Measurements from ENCODE around the gene TXNRD2.

The TXNRD2 gene

DNA sequence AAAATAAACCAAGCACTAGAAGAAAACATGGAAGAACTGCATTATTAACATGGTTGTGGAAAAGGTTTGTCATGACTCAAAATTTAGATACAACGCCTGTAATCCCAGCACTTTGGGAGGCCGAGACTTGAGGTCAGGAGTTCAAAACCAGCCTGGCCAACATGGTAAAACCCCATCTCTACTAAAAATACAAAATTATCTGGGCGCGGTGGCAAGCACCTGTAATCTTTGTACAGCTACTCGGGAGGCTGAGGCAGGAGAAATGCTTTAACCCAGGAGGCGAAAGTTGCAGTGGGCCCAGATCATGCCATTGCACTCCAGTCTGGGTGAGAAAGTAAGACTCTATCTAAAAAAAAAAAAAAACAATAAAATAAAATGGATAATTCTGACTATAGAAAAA is 110.6 kb downstream of the TXNRD2 start:
- H2AFZ ChIP-seq (ENCODE audit: low read depth, low read length) = no peak overlapping the region
- H4K20me1 ChIP-seq (ENCODE audit: insufficient read depth, low read length) = peaks cover 6% of the 10 kb centered on the region; the same call in 1 of the 2 replicates
- DNase-seq = no peak
- no peak for ATAC-seq (ENCODE audit: insufficient read depth, low read depth)
- no peaks in the 10 kb centered on the region for H3K9me3 ChIP-seq (ENCODE audit: insufficient read depth, low read length, severe bottlenecking)
- H3K9ac ChIP-seq (ENCODE audit: low read depth, low read length) = no peak overlapping the region
- no peak overlapping the region for H3K4me2 ChIP-seq (ENCODE audit: insufficient read depth, low read length)
- H3K4me1 ChIP-seq (ENCODE audit: insufficient read depth, low read length) = peaks cover 21% of the 10 kb centered on the region
- no peak overlapping the region for H3K4me3 ChIP-seq (ENCODE audit: low read depth in 1 of 2, low read length in 2 of 2)
- peaks cover 67% of the 10 kb centered on the region for H3K79me2 ChIP-seq (ENCODE audit: insufficient read depth, low read length)
- no peaks in the 10 kb centered on the region for H3K27me3 ChIP-seq (ENCODE audit: insufficient read depth, low read length, poor library complexity)
- H3K36me3 ChIP-seq (ENCODE audit: insufficient read depth, low read length) = no peaks in the 10 kb centered on the region
- H3K27ac ChIP-seq (ENCODE audit: low read length) = no peak overlapping the region
- TF ChIP-seq EZH2 (IDR thresholded peaks at IDR 0.05; ENCODE audit: borderline replicate concordance, low read depth, low read length, severe bottlenecking) = no peak
- TF ChIP-seq, protein P1, sequence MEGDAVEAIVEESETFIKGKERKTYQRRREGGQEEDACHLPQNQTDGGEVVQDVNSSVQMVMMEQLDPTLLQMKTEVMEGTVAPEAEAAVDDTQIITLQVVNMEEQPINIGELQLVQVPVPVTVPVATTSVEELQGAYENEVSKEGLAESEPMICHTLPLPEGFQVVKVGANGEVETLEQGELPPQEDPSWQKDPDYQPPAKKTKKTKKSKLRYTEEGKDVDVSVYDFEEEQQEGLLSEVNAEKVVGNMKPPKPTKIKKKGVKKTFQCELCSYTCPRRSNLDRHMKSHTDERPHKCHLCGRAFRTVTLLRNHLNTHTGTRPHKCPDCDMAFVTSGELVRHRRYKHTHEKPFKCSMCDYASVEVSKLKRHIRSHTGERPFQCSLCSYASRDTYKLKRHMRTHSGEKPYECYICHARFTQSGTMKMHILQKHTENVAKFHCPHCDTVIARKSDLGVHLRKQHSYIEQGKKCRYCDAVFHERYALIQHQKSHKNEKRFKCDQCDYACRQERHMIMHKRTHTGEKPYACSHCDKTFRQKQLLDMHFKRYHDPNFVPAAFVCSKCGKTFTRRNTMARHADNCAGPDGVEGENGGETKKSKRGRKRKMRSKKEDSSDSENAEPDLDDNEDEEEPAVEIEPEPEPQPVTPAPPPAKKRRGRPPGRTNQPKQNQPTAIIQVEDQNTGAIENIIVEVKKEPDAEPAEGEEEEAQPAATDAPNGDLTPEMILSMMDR (IDR thresholded peaks at IDR 0.05; ENCODE audit: borderline replicate concordance, extremely low read depth, low read length, poor library complexity, severe bottlenecking) = no peak

DNA sequence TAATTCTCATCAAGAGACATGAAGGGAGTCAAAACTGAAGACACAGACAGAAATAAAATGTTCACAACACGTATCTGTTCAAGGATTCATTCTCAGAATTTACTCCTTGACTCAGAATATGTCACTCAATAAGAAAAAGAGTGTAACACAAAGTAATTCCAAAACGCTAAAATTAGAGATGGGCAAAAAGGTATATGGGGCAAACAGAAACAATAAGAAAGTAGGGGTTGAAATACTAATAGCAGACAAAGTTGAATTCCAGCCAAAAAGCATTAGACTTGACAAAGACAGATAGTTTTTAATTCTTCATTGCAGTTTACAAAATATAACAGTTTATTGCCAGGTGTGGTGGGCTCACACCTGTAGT is 113.6 kb downstream of the TXNRD2 start:
- peaks cover 13% of the 10 kb centered on the region for H3K4me1 ChIP-seq (ENCODE audit: insufficient read depth, low read length)
- no peak overlapping the region for H2AFZ ChIP-seq (ENCODE audit: low read depth, low read length)
- DNase-seq (no peak), ATAC-seq (ENCODE audit: insufficient read depth, low read depth) (no peak)
- no peaks in the 10 kb centered on the region for H3K27me3 ChIP-seq (ENCODE audit: insufficient read depth, low read length, poor library complexity)
- no peak overlapping the region for H3K4me3 ChIP-seq (ENCODE audit: low read depth in 1 of 2, low read length in 2 of 2)
- no peaks in the 10 kb centered on the region for H3K36me3 ChIP-seq (ENCODE audit: insufficient read depth, low read length)
- H3K9ac ChIP-seq (ENCODE audit: low read depth, low read length) = no peak overlapping the region
- H3K9me3 ChIP-seq (ENCODE audit: insufficient read depth, low read length, severe bottlenecking) = no peaks in the 10 kb centered on the region
- no peak overlapping the region for H3K27ac ChIP-seq (ENCODE audit: low read length)
- H3K4me2 ChIP-seq (ENCODE audit: insufficient read depth, low read length) = no peak overlapping the region
- peaks cover 72% of the 10 kb centered on the region for H3K79me2 ChIP-seq (ENCODE audit: insufficient read depth, low read length)
- TF ChIP-seq, protein P1 (IDR thresholded peaks at IDR 0.05; ENCODE audit: borderline replicate concordance, extremely low read depth, low read length, poor library complexity, severe bottlenecking) = no peak
- TF ChIP-seq EZH2 (IDR thresholded peaks at IDR 0.05; ENCODE audit: borderline replicate concordance, low read depth, low read length, severe bottlenecking) = no peak
- peaks cover 23% of the 10 kb centered on the region; the same call in 1 of the 2 replicates for H4K20me1 ChIP-seq (ENCODE audit: insufficient read depth, low read length)

DNA sequence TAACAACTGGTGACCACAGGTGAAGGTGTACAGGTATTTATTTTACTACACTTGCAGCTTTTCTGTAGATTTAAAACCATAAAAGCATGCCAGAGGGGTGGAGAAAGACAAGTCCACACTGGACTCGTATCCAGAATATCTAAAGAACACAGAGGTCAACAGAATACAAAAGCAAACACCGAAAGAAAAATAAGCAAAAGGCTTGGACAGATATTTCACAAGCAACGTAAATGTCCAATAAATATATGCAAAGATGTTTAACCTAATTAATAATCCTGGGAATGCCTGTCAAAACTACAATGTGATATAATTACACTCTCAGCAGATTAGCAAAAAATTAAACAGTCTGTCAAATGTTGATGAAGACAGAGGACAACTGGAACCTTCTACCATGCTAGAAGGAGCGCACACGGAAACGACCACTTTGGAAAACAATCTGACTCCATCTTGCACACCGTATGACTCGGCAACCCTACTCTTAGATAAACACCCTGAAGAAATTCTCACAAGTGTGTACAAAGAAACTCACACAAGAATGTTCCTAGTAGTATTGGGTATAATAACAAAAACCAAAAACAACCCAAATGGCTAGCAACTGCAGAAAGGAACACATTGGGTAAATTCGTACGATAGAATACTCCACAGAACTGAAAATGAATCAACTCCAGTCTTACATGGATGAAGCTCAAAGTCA is 114.1 kb downstream of the TXNRD2 start:
- H3K36me3 ChIP-seq (ENCODE audit: insufficient read depth, low read length) = no peaks in the 10 kb centered on the region
- ATAC-seq (ENCODE audit: insufficient read depth, low read depth) (no peak), DNase-seq (no peak)
- no peak overlapping the region for H3K4me2 ChIP-seq (ENCODE audit: insufficient read depth, low read length)
- no peak for TF ChIP-seq EZH2 (IDR thresholded peaks at IDR 0.05; ENCODE audit: borderline replicate concordance, low read depth, low read length, severe bottlenecking)
- TF ChIP-seq, protein P1 (IDR thresholded peaks at IDR 0.05; ENCODE audit: borderline replicate concordance, extremely low read depth, low read length, poor library complexity, severe bottlenecking) = no peak
- peaks cover 21% of the 10 kb centered on the region; the same call in 1 of the 2 replicates for H4K20me1 ChIP-seq (ENCODE audit: insufficient read depth, low read length)
- no peaks in the 10 kb centered on the region for H3K9me3 ChIP-seq (ENCODE audit: insufficient read depth, low read length, severe bottlenecking)
- H3K79me2 ChIP-seq (ENCODE audit: insufficient read depth, low read length) = peaks cover 71% of the 10 kb centered on the region
- no peak overlapping the region for H3K4me3 ChIP-seq (ENCODE audit: low read depth in 1 of 2, low read length in 2 of 2)
- no peak overlapping the region for H3K9ac ChIP-seq (ENCODE audit: low read depth, low read length)
- H3K27me3 ChIP-seq (ENCODE audit: insufficient read depth, low read length, poor library complexity) = no peaks in the 10 kb centered on the region
- H3K4me1 ChIP-seq (ENCODE audit: insufficient read depth, low read length) = peaks cover 7% of the 10 kb centered on the region
- no peak overlapping the region for H3K27ac ChIP-seq (ENCODE audit: low read length)
- no peak overlapping the region for H2AFZ ChIP-seq (ENCODE audit: low read depth, low read length)
